Measurements from ENCODE around the gene TTC7B. TPM values are rescaled to one million over a fixed set of nuclear protein-coding genes. Genes with fewer than 3 reads are reported as not detected.

Gene TTC7B
- total and polyA plus RNA-seq, 2 donors (not counting 3 experiments of a cell fraction or from before 2014, with no cell fraction given) = 46.8 to 76.5 TPM

DNA sequence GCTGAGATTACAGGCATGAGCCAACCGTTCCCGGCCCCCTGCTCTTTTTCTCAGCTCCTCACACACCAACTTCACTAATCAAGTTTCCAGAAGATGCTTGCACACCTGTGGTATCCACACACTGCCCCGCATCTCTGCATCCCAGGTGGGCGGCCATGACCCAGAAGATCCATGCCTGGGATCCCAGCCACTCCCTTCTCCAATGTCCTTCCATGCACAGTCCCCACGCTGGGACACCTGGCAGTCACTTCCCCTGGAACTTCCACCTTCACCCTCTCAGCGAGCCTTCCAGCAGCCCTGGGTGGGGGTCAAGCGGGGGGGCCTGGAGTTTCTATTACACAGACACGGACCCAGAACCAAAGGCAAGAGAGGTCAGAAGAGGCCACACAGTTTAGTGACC lies 311.6 kb downstream of the TTC7B start:
- H3K27ac ChIP-seq (ENCODE audit: insufficient read depth, low read depth, low read length) = no peak overlapping the region
- ChIA-PET POLR2A (no interaction called here), CTCF (interaction anchor here (2.2 kb wide), 1 partner anchor 105 kb away, joined by 8 read pairs; no protein-coding TSS in a partner anchor)
- H3K36me3 ChIP-seq (ENCODE audit: control insufficient read depth in 2 of 2, extremely low read depth in 1 of 2, insufficient read depth in 2 of 2, low read length in 2 of 2) = no peaks in the 10 kb centered on the region
- no peak for DNase-seq (ENCODE audit: low read depth, low spot score)
- no peaks in the 10 kb centered on the region for H3K79me2 ChIP-seq (ENCODE audit: control insufficient read depth, insufficient read depth, low read length)
- no peaks in the 10 kb centered on the region for H3K4me1 ChIP-seq (ENCODE audit: control insufficient read depth, extremely low read depth, insufficient read depth, low read length)
- dilution Hi-C loops (cut with MboI; ENCODE audit: extremely low pct_ligation_motif_present, low sequenced_read_pairs) = no loop called here
- H3K9me1 ChIP-seq (replicated peaks; ENCODE audit: control insufficient read depth, extremely low read depth, insufficient read depth, low read length) = no peaks in the 10 kb centered on the region
- H3K4me2 ChIP-seq (ENCODE audit: insufficient read depth, low read length) = no peak overlapping the region
- no peak for FAIRE-seq
- no TSS peak for BruUV-seq (replicated peaks)
- H2AFZ ChIP-seq (ENCODE audit: low read depth, low read length) = no peak overlapping the region
- H3K4me3 ChIP-seq (replicated peaks in 1 of 3; ENCODE audit: insufficient read depth in 1 of 3, low read depth in 1 of 3, low read length in 3 of 3) = no peak overlapping the region
- intact Hi-C loops (cut with micrococcal nuclease) = no loop called here
- H3K9me3 ChIP-seq (replicated peaks; ENCODE audit: control insufficient read depth, insufficient read depth, low read length) = no peaks in the 10 kb centered on the region
- no peaks in the 10 kb centered on the region for H4K20me1 ChIP-seq (replicated peaks; ENCODE audit: control insufficient read depth, extremely low read depth, insufficient read depth, low read length)
- TF ChIP-seq POLR2A (IDR thresholded peaks at IDR 0.05; ENCODE audit: low read depth, low read length) (no peak), MYC (IDR thresholded peaks at IDR 0.05; ENCODE audit: low read depth, low read length) (no peak), JUN (IDR thresholded peaks at IDR 0.05; ENCODE audit: borderline replicate concordance, insufficient read depth, insufficient read length, low read depth) (no peak), GATA2 (IDR thresholded peaks at IDR 0.05; ENCODE audit: insufficient read depth, insufficient read length, low read depth, low read length) (no peak), EZH2 (IDR thresholded peaks at IDR 0.05; ENCODE audit: borderline replicate concordance, low read depth, low read length, severe bottlenecking) (no peak), POLR2AphosphoS5 (IDR thresholded peaks at IDR 0.05; ENCODE audit: insufficient read depth, low read depth, low read length) (no peak)
- no peak overlapping the region for H3K9ac ChIP-seq (replicated peaks; ENCODE audit: extremely low read depth, insufficient read depth, low read length)
- peaks cover 2 to 3% of the 10 kb centered on the region in 2 experiments for H3K27me3 ChIP-seq (ENCODE audit: control insufficient read depth in 2 of 2, insufficient read depth in 2 of 2, low read length in 2 of 2)

DNA sequence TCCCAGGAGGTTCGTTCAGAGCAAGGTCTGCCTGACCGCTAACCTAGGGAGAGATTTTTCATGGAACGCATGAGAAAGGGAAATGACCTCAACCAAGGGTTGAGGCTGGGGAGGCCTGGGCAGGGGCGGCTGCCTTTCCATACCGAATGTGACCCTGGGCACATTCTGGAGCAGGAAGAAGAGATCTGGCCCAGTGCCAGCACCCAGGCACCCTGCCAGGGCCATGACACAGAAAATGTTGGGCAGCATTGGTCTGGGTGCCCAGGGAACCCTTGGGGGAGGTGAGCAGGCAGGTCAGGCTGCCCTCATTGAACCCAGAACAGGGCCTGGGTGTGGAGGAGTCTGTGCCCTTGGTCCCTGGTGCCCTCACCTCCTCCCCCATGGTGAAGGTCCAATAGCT lies 312.6 kb downstream of the TTC7B start:
- CTCF ChIA-PET = interaction anchor here (2.2 kb wide), 1 partner anchor 104 kb away, joined by 8 read pairs; no protein-coding TSS in a partner anchor
- DNase-seq (ENCODE audit: low read depth, low spot score) = no peak
- POLR2A ChIA-PET = no interaction called here
- no peaks in the 10 kb centered on the region for H3K79me2 ChIP-seq (ENCODE audit: control insufficient read depth, insufficient read depth, low read length)
- no peaks in the 10 kb centered on the region for H3K36me3 ChIP-seq (ENCODE audit: control insufficient read depth in 2 of 2, extremely low read depth in 1 of 2, insufficient read depth in 2 of 2, low read length in 2 of 2)
- H3K9ac ChIP-seq (replicated peaks; ENCODE audit: extremely low read depth, insufficient read depth, low read length) = no peak overlapping the region
- H3K4me2 ChIP-seq (ENCODE audit: insufficient read depth, low read length) = no peak overlapping the region
- FAIRE-seq = no peak
- TF ChIP-seq EZH2 (IDR thresholded peaks at IDR 0.05; ENCODE audit: borderline replicate concordance, low read depth, low read length, severe bottlenecking) (no peak), POLR2A (IDR thresholded peaks at IDR 0.05; ENCODE audit: low read depth, low read length) (no peak), GATA2 (IDR thresholded peaks at IDR 0.05; ENCODE audit: insufficient read depth, insufficient read length, low read depth, low read length) (no peak)
- TF ChIP-seq, protein P1, sequence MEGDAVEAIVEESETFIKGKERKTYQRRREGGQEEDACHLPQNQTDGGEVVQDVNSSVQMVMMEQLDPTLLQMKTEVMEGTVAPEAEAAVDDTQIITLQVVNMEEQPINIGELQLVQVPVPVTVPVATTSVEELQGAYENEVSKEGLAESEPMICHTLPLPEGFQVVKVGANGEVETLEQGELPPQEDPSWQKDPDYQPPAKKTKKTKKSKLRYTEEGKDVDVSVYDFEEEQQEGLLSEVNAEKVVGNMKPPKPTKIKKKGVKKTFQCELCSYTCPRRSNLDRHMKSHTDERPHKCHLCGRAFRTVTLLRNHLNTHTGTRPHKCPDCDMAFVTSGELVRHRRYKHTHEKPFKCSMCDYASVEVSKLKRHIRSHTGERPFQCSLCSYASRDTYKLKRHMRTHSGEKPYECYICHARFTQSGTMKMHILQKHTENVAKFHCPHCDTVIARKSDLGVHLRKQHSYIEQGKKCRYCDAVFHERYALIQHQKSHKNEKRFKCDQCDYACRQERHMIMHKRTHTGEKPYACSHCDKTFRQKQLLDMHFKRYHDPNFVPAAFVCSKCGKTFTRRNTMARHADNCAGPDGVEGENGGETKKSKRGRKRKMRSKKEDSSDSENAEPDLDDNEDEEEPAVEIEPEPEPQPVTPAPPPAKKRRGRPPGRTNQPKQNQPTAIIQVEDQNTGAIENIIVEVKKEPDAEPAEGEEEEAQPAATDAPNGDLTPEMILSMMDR (IDR thresholded peaks at IDR 0.05; ENCODE audit: extremely low read depth in 1 of 2, insufficient read depth in 1 of 2, low read depth in 1 of 2, low read length in 2 of 2) = no peak
- TF ChIP-seq, protein P2, sequence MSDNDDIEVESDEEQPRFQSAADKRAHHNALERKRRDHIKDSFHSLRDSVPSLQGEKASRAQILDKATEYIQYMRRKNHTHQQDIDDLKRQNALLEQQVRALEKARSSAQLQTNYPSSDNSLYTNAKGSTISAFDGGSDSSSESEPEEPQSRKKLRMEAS (IDR thresholded peaks at IDR 0.05; ENCODE audit: insufficient read depth, insufficient read length) = no peak
- H2AFZ ChIP-seq (ENCODE audit: low read depth, low read length) = no peak overlapping the region
- H3K4me3 ChIP-seq (replicated peaks in 1 of 3; ENCODE audit: insufficient read depth in 1 of 3, low read depth in 1 of 3, low read length in 3 of 3) = no peak overlapping the region
- H3K27me3 ChIP-seq (ENCODE audit: control insufficient read depth in 2 of 2, insufficient read depth in 2 of 2, low read length in 2 of 2) = peaks cover 2 to 3% of the 10 kb centered on the region in 2 experiments
- H3K9me1 ChIP-seq (replicated peaks; ENCODE audit: control insufficient read depth, extremely low read depth, insufficient read depth, low read length) = no peaks in the 10 kb centered on the region
- H3K9me3 ChIP-seq (replicated peaks; ENCODE audit: control insufficient read depth, insufficient read depth, low read length) = no peaks in the 10 kb centered on the region
- intact Hi-C loops (cut with micrococcal nuclease) (no loop called here), dilution Hi-C loops (cut with MboI; ENCODE audit: extremely low pct_ligation_motif_present, low sequenced_read_pairs) (no loop called here)
- no peak overlapping the region for H3K27ac ChIP-seq (ENCODE audit: insufficient read depth, low read depth, low read length)
- no peaks in the 10 kb centered on the region for H4K20me1 ChIP-seq (replicated peaks; ENCODE audit: control insufficient read depth, extremely low read depth, insufficient read depth, low read length)
- no TSS peak for BruUV-seq (replicated peaks)
- no peaks in the 10 kb centered on the region for H3K4me1 ChIP-seq (ENCODE audit: control insufficient read depth, extremely low read depth, insufficient read depth, low read length)

Measured in endothelial cell of umbilical vein (primary cell).